Stimulated activated memory B cell treated with anti-CD40 and anti-IgM and Interleukin-4, amounts not matched to agents 10 μg/mL and 1 μg/mL and 100 μg/mL, for 72 hours (primary cell): ENCODE measurements around the gene GTPBP3.

Experiments
- ATAC-seq: fragments of 150-1000 bp; cut with Tn5 transposase; 2 replicates; pipeline ENCODE4 v1.10.0; 2021
- H3K27ac Mint-ChIP-seq: one replicate; pipeline ENCODE4 v1.8.0; 2022; ENCODE audit warnings: mild to moderate bottlenecking, mixed read lengths
- H3K27me3 Mint-ChIP-seq: one replicate; pipeline ENCODE4 v1.8.0; 2022; ENCODE audit warnings: mixed read lengths
- H3K36me3 Mint-ChIP-seq: one replicate; pipeline ENCODE4 v1.8.0; 2022; ENCODE audit warnings: mixed read lengths
- H3K4me1 Mint-ChIP-seq: one replicate; pipeline ENCODE4 v1.8.0; 2022; ENCODE audit warnings: mixed read lengths
- H3K4me3 Mint-ChIP-seq: one replicate; pipeline ENCODE4 v1.8.0; 2022; ENCODE audit warnings: mild to moderate bottlenecking, moderate library complexity, mixed read lengths
- H3K9me3 Mint-ChIP-seq: one replicate; pipeline ENCODE4 v1.8.0; 2022; ENCODE audit warnings: mixed read lengths

The GTPBP3 gene

GRCh38 chr19:17365361-17365760 lies 28.0 kb downstream of the GTPBP3 start:
- H3K36me3 Mint-ChIP-seq: no peaks in the 10 kb centered on the region
- no peak overlapping the region for H3K4me3 Mint-ChIP-seq
- H3K9me3 Mint-ChIP-seq: peaks cover 5% of the 10 kb centered on the region
- no peak for ATAC-seq
- H3K27me3 Mint-ChIP-seq: peaks cover 55% of the 10 kb centered on the region
- no peak overlapping the region for H3K27ac Mint-ChIP-seq
- peaks cover 11% of the 10 kb centered on the region for H3K4me1 Mint-ChIP-seq

GRCh38 chr19:17370026-17370587 lies 32.8 kb downstream of the GTPBP3 start:
- H3K27ac Mint-ChIP-seq: peak overlapping the region; percentile 62
- no peaks in the 10 kb centered on the region for H3K36me3 Mint-ChIP-seq
- peak; percentile 97 for ATAC-seq
- peaks cover 2% of the 10 kb centered on the region for H3K9me3 Mint-ChIP-seq
- peaks cover 36% of the 10 kb centered on the region for H3K27me3 Mint-ChIP-seq
- H3K4me1 Mint-ChIP-seq: peaks cover 24% of the 10 kb centered on the region
- H3K4me3 Mint-ChIP-seq: peak overlapping the region; percentile 37

- no peak within 1 kb of the TSS for H3K4me3 Mint-ChIP-seq
- H3K36me3 Mint-ChIP-seq: no peaks in the 10 kb centered on the region
- ATAC-seq: no peak
- H3K4me1 Mint-ChIP-seq: peaks cover 20% of the 10 kb centered on the region
- H3K9me3 Mint-ChIP-seq: no peaks in the 10 kb centered on the region
- peaks cover 59% of the 10 kb centered on the region for H3K27me3 Mint-ChIP-seq
- no peak within 1 kb of the TSS for H3K27ac Mint-ChIP-seq
Observed at GRCh38 chr19:17376935-17377600, 39.7 kb downstream of the GTPBP3 start, which contains the start of gene PLVAP. Gene PLVAP, minus strand, starts transcription at chr19:17377342. Its CDS starts 54 bp downstream, at chr19:17377288.

GRCh38 chr19:17378271-17378670 lies 40.9 kb downstream of the GTPBP3 start:
- Mint-ChIP-seq H3K4me1 (peaks cover 19% of the 10 kb centered on the region), H3K27ac (no peak overlapping the region), H3K4me3 (no peak overlapping the region), H3K9me3 (no peaks in the 10 kb centered on the region), H3K36me3 (no peaks in the 10 kb centered on the region), H3K27me3 (peaks cover 52% of the 10 kb centered on the region)
- ATAC-seq: no peak

GRCh38 chr19:17379221-17379631 lies 41.9 kb downstream of the GTPBP3 start:
- Mint-ChIP-seq H3K36me3 (no peaks in the 10 kb centered on the region), H3K4me1 (peaks cover 19% of the 10 kb centered on the region), H3K27ac (no peak overlapping the region), H3K27me3 (peaks cover 44% of the 10 kb centered on the region), H3K9me3 (no peaks in the 10 kb centered on the region), H3K4me3 (no peak overlapping the region)
- ATAC-seq: peak; percentile 42

GRCh38 chr19:17380426-17381138 lies 43.2 kb downstream of the GTPBP3 start:
- no peak overlapping the region for H3K4me3 Mint-ChIP-seq
- no peak overlapping the region for H3K27ac Mint-ChIP-seq
- peaks cover 19% of the 10 kb centered on the region for H3K4me1 Mint-ChIP-seq
- peaks cover 41% of the 10 kb centered on the region for H3K27me3 Mint-ChIP-seq
- no peaks in the 10 kb centered on the region for H3K9me3 Mint-ChIP-seq
- no peaks in the 10 kb centered on the region for H3K36me3 Mint-ChIP-seq
- no peak for ATAC-seq

- no peak overlapping the region for H3K4me3 Mint-ChIP-seq
- ATAC-seq: peak; percentile 52
- H3K27me3 Mint-ChIP-seq: peaks cover 7% of the 10 kb centered on the region
- H3K4me1 Mint-ChIP-seq: peaks cover 12% of the 10 kb centered on the region
- H3K27ac Mint-ChIP-seq: no peak overlapping the region
- H3K9me3 Mint-ChIP-seq: peaks cover 3% of the 10 kb centered on the region
- no peaks in the 10 kb centered on the region for H3K36me3 Mint-ChIP-seq
Observed at GRCh38 chr19:17385878-17386611, 48.7 kb downstream of the GTPBP3 start.

- Mint-ChIP-seq H3K9me3 (peaks cover 3% of the 10 kb centered on the region), H3K4me3 (no peak overlapping the region), H3K36me3 (no peaks in the 10 kb centered on the region)
Observed at GRCh38 chr19:17389288-17389687, 51.9 kb downstream of the GTPBP3 start.

GRCh38 chr19:17389957-17390664 lies 52.8 kb downstream of the GTPBP3 start:
- Mint-ChIP-seq H3K36me3 (peaks cover 2% of the 10 kb centered on the region), H3K27ac (peak overlapping the region; percentile 34), H3K27me3 (peaks cover 20% of the 10 kb centered on the region), H3K9me3 (peaks cover 3% of the 10 kb centered on the region), H3K4me1 (peaks cover 20% of the 10 kb centered on the region), H3K4me3 (no peak overlapping the region)
- no peak for ATAC-seq

More at GRCh38 chr19:17389288-17389687, 51.9 kb downstream of the GTPBP3 start:
- Mint-ChIP-seq H3K27me3 (peaks cover 20% of the 10 kb centered on the region), H3K4me1 (peaks cover 16% of the 10 kb centered on the region), H3K27ac (no peak overlapping the region)
- ATAC-seq: no peak

- peak overlapping the region; percentile 87 for H3K4me3 Mint-ChIP-seq
- H3K9me3 Mint-ChIP-seq: peaks cover 3% of the 10 kb centered on the region
- H3K27me3 Mint-ChIP-seq: peaks cover 20% of the 10 kb centered on the region
- peaks cover 25% of the 10 kb centered on the region for H3K4me1 Mint-ChIP-seq
- peak; percentile 98 for ATAC-seq
- peaks cover 6% of the 10 kb centered on the region for H3K36me3 Mint-ChIP-seq
- H3K27ac Mint-ChIP-seq: peak overlapping the region; percentile 34
Observed at GRCh38 chr19:17390665-17391370, 53.5 kb downstream of the GTPBP3 start.

- H3K27ac Mint-ChIP-seq: no peak overlapping the region
- peaks cover 20% of the 10 kb centered on the region for H3K27me3 Mint-ChIP-seq
- no peak for ATAC-seq
- H3K4me1 Mint-ChIP-seq: peaks cover 25% of the 10 kb centered on the region
- peak overlapping the region; percentile 53 for H3K4me3 Mint-ChIP-seq
- peaks cover 3% of the 10 kb centered on the region for H3K9me3 Mint-ChIP-seq
- peaks cover 6% of the 10 kb centered on the region for H3K36me3 Mint-ChIP-seq
Observed at GRCh38 chr19:17391371-17392151, 54.2 kb downstream of the GTPBP3 start.
